ENCODE measurements around the gene FAF1.

DNA sequence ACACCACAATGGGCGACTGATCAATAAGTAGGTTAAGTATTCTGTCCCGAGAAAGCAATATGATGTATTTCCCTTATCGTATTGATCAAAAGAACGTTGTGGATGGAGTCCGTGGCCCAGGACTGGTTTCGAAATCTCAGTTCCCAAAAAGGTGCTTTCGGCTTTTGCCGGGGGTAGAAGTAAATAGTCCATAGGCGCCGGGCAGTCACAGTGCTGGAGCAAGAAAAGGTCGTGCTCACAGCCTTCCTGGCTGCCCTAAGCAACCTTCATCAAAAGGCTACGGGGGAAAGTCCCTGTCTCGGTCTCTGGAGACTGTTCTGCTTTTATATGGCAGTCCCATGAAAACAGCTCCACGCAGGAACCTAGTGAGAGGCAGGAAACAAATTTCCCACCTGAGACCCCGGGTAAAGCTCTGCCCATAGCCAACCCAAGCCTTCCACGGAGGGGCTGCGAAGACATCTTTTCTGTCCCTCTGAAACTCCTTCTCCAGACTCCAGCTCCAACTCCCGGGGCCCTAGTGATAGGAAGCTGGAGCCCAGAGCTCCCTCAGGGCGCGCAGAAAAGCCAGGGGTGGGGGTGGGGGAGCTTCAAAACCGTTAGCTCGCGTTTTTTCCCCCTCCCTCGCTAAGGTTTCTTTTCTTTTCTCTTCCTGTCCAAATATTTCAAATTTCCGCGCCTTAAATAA is 17.0 kb upstream of the FAF1 start:
- TF ChIP-seq CTCF (conservative IDR thresholded peaks at IDR 0.05; ENCODE audit: low read length) (no peak), EZH2phosphoT487 (IDR thresholded peaks at IDR 0.05; ENCODE audit: borderline replicate concordance, low read depth, low read length) (no peak)

All from OCI-LY7 (cell line).